Measurements from ENCODE around the gene MICU1.
"Not testable (repeated sequence)": the region's sequence is repeated elsewhere in the genome, so short reads cannot be mapped to it uniquely, and the experiment has no call there.

Gene MICU1

GRCh38 chr10:72563327-72563932, 62.4 kb downstream of the MICU1 start:
- no peak overlapping the region for H3K4me3 ChIP-seq (ENCODE audit: low read length in 2 of 2)
- H3K36me3 ChIP-seq (ENCODE audit: control insufficient read depth in 2 of 2, insufficient read depth in 2 of 2, low read length in 2 of 2), result peaks cover 0 to 10% of the 10 kb centered on the region in 2 donors
- no peaks in the 10 kb centered on the region for H3K9me3 ChIP-seq (ENCODE audit: control insufficient read depth in 2 of 2, low read length in 2 of 2)
- H3K9ac ChIP-seq (ENCODE audit: low read length in 2 of 2), result no peak overlapping the region
- peaks cover 2% of the 10 kb centered on the region for H3K4me1 ChIP-seq (ENCODE audit: control insufficient read depth, insufficient read depth, low read length)
- no peaks in the 10 kb centered on the region for H3K27me3 ChIP-seq (ENCODE audit: control insufficient read depth in 1 of 2, insufficient read depth in 2 of 2, low read length in 2 of 2)
- H3K27ac ChIP-seq (ENCODE audit: low read length), result no peak overlapping the region

- peaks cover 0 to 8% of the 10 kb centered on the region in 2 donors for H3K36me3 ChIP-seq (ENCODE audit: control insufficient read depth in 2 of 2, insufficient read depth in 2 of 2, low read length in 2 of 2)
Measured at GRCh38 chr10:72561745-72562166, 64.1 kb downstream of the MICU1 start.

DNA sequence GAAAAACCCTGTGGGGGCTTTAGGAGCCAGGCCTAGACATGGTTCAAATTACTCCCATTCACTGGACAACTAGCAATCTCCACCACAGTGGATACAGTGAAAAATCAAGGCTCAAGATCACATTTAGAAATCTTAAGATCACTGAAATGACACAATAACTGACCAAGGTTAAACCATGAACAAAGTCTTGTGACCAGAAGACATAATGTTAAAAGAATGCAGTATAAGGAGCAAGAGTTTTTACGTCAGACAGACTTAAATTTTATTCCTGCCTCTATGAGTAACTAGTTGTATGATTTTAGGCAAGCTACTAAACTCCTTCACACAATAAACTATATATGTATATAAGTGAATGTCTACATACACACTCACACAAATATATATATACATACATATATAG, 68.5 kb downstream of the MICU1 start:
- Histone ChIP-seq H3K36me3 (ENCODE audit: control insufficient read depth in 2 of 2, insufficient read depth in 2 of 2, low read length in 2 of 2) (peaks cover 0 to 4% of the 10 kb centered on the region in 2 donors), H3K9me3 (ENCODE audit: control insufficient read depth in 2 of 2, low read length in 2 of 2) (no peaks in the 10 kb centered on the region), H3K9ac (ENCODE audit: low read length in 2 of 2) (no peak overlapping the region), H3K4me1 (ENCODE audit: control insufficient read depth, insufficient read depth, low read length) (no peaks in the 10 kb centered on the region), H3K27me3 (ENCODE audit: control insufficient read depth in 1 of 2, insufficient read depth in 2 of 2, low read length in 2 of 2) (no peaks in the 10 kb centered on the region), H3K4me3 (ENCODE audit: low read length in 2 of 2) (no peak overlapping the region), H3K27ac (ENCODE audit: low read length) (no peak overlapping the region)

More at GRCh38 chr10:72561745-72562166, 64.1 kb downstream of the MICU1 start:
- no peaks in the 10 kb centered on the region for H3K27me3 ChIP-seq (ENCODE audit: control insufficient read depth in 1 of 2, insufficient read depth in 2 of 2, low read length in 2 of 2)
- no peak overlapping the region for H3K27ac ChIP-seq (ENCODE audit: low read length)
- H3K9ac ChIP-seq (ENCODE audit: low read length in 2 of 2), result no peak overlapping the region
- H3K4me1 ChIP-seq (ENCODE audit: control insufficient read depth, insufficient read depth, low read length), result no peaks in the 10 kb centered on the region
- no peak overlapping the region for H3K4me3 ChIP-seq (ENCODE audit: low read length in 2 of 2)
- H3K9me3 ChIP-seq (ENCODE audit: control insufficient read depth in 2 of 2, low read length in 2 of 2), result no peaks in the 10 kb centered on the region

DNA sequence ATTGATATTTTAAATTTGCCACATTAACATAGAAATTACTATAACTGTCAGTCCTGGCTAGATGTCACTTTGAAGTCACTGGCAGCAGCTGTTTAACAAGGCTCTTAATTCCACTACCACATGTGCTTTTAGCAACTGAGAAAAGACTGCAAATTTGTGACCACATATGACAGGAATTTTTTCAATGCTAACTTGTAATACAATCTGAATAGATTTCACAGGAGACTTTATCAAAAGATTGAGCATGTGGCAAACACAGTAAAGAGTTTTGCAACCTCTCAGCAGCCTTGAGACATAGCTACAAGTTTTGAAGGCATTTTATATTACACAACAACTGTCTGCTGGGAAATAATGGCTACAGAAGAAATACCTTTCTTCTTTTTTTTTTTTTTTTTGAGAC, 73.0 kb downstream of the MICU1 start:
- no peak overlapping the region for H3K27ac ChIP-seq (ENCODE audit: low read length)
- no peaks in the 10 kb centered on the region for H3K27me3 ChIP-seq (ENCODE audit: control insufficient read depth in 1 of 2, insufficient read depth in 2 of 2, low read length in 2 of 2)
- H3K9ac ChIP-seq (ENCODE audit: low read length in 2 of 2), result no peak overlapping the region
- H3K4me1 ChIP-seq (ENCODE audit: control insufficient read depth, insufficient read depth, low read length), result no peaks in the 10 kb centered on the region
- H3K9me3 ChIP-seq (ENCODE audit: control insufficient read depth in 2 of 2, low read length in 2 of 2), result no peaks in the 10 kb centered on the region
- H3K4me3 ChIP-seq (ENCODE audit: low read length in 2 of 2), result no peak overlapping the region
- H3K36me3 ChIP-seq (ENCODE audit: control insufficient read depth in 2 of 2, insufficient read depth in 2 of 2, low read length in 2 of 2), result peaks cover 9 to 15% of the 10 kb centered on the region in 2 donors

DNA sequence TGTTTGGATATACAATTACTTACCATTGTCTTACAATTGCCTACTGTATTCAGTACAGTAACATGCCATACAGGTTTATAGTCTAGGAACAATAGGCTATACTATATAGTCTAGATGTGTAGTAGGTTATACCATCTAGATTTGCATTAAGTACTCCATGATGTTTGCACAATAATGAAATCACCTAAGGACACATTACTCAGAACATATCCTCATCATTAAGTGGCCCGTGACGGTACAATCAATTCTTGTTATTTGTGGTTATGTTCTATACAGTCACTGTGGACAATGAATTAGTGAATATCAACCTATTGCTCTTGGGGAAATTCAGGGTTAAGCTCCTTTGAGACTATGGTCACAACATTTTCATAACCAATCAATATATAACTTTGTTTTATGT, 75.6 kb downstream of the MICU1 start:
- H3K36me3 ChIP-seq (ENCODE audit: control insufficient read depth in 2 of 2, insufficient read depth in 2 of 2, low read length in 2 of 2), result peaks cover 13 to 18% of the 10 kb centered on the region in 2 donors
- no peaks in the 10 kb centered on the region for H3K4me1 ChIP-seq (ENCODE audit: control insufficient read depth, insufficient read depth, low read length)

DNA sequence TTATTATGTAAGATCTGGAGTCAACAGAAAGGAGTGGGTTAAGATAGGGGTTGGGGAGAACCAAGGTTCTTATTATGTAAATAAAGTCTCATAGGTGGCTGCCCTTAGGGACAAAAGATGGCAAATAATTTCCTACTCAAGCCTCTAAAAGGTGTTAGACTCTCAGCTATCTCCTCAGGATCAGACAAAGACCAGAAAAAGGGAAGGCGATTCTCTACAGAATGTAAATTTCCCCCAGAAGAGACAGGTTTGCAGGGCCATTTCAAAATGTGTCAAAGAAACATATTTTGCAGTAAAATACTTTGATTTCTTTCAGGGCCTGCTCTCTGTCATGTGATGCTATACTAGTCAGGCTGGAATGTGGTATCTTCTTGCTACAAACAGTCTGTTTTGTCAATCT, 80.3 kb downstream of the MICU1 start:
- Histone ChIP-seq H3K9ac (ENCODE audit: low read length in 2 of 2) (no peak overlapping the region), H3K27ac (ENCODE audit: low read length) (no peak overlapping the region), H3K27me3 (ENCODE audit: control insufficient read depth in 1 of 2, insufficient read depth in 2 of 2, low read length in 2 of 2) (no peaks in the 10 kb centered on the region), H3K4me3 (ENCODE audit: low read length in 2 of 2) (no peak overlapping the region), H3K9me3 (ENCODE audit: control insufficient read depth in 2 of 2, low read length in 2 of 2) (peaks cover 0 to 9% of the 10 kb centered on the region in 2 donors), H3K4me1 (ENCODE audit: control insufficient read depth, insufficient read depth, low read length) (no peaks in the 10 kb centered on the region), H3K36me3 (ENCODE audit: control insufficient read depth in 2 of 2, insufficient read depth in 2 of 2, low read length in 2 of 2) (peaks cover 17 to 21% of the 10 kb centered on the region in 2 donors)

More for the DNA sequence above, 75.6 kb downstream of the MICU1 start:
- no peak overlapping the region for H3K27ac ChIP-seq (ENCODE audit: low read length)
- H3K27me3 ChIP-seq (ENCODE audit: control insufficient read depth in 1 of 2, insufficient read depth in 2 of 2, low read length in 2 of 2), result no peaks in the 10 kb centered on the region
- no peaks in the 10 kb centered on the region for H3K9me3 ChIP-seq (ENCODE audit: control insufficient read depth in 2 of 2, low read length in 2 of 2)
- no peak overlapping the region for H3K4me3 ChIP-seq (ENCODE audit: low read length in 2 of 2)
- no peak overlapping the region for H3K9ac ChIP-seq (ENCODE audit: low read length in 2 of 2)

GRCh38 chr10:72543855-72544254, 82.0 kb downstream of the MICU1 start:
- H3K4me1 ChIP-seq (ENCODE audit: control insufficient read depth, insufficient read depth, low read length); H3K9me3 ChIP-seq (ENCODE audit: control insufficient read depth in 2 of 2, low read length in 2 of 2); H3K4me3 ChIP-seq (ENCODE audit: low read length in 2 of 2); H3K27me3 ChIP-seq (ENCODE audit: control insufficient read depth in 1 of 2, insufficient read depth in 2 of 2, low read length in 2 of 2); H3K9ac ChIP-seq (ENCODE audit: low read length in 2 of 2); H3K27ac ChIP-seq (ENCODE audit: low read length): not testable (repeated sequence)
- H3K36me3 ChIP-seq (ENCODE audit: control insufficient read depth in 2 of 2, insufficient read depth in 2 of 2, low read length in 2 of 2), result peaks cover 10 to 15% of the 10 kb centered on the region in 2 donors

GRCh38 chr10:72542396-72542815, 83.5 kb downstream of the MICU1 start:
- Histone ChIP-seq H3K27me3 (ENCODE audit: control insufficient read depth in 1 of 2, insufficient read depth in 2 of 2, low read length in 2 of 2) (no peaks in the 10 kb centered on the region), H3K4me3 (ENCODE audit: low read length in 2 of 2) (no peak overlapping the region), H3K27ac (ENCODE audit: low read length) (no peak overlapping the region), H3K9me3 (ENCODE audit: control insufficient read depth in 2 of 2, low read length in 2 of 2) (peaks cover 0 to 9% of the 10 kb centered on the region in 2 donors), H3K4me1 (ENCODE audit: control insufficient read depth, insufficient read depth, low read length) (no peaks in the 10 kb centered on the region), H3K36me3 (ENCODE audit: control insufficient read depth in 2 of 2, insufficient read depth in 2 of 2, low read length in 2 of 2) (peaks cover 4 to 8% of the 10 kb centered on the region in 2 donors), H3K9ac (ENCODE audit: low read length in 2 of 2) (no peak overlapping the region)

GRCh38 chr10:72541337-72541736, 84.5 kb downstream of the MICU1 start:
- Histone ChIP-seq H3K27ac (ENCODE audit: low read length) (no peak overlapping the region), H3K4me1 (ENCODE audit: control insufficient read depth, insufficient read depth, low read length) (no peaks in the 10 kb centered on the region), H3K27me3 (ENCODE audit: control insufficient read depth in 1 of 2, insufficient read depth in 2 of 2, low read length in 2 of 2) (no peaks in the 10 kb centered on the region), H3K4me3 (ENCODE audit: low read length in 2 of 2) (no peak overlapping the region), H3K36me3 (ENCODE audit: control insufficient read depth in 2 of 2, insufficient read depth in 2 of 2, low read length in 2 of 2) (peaks cover 4 to 8% of the 10 kb centered on the region in 2 donors), H3K9ac (ENCODE audit: low read length in 2 of 2) (no peak overlapping the region), H3K9me3 (ENCODE audit: control insufficient read depth in 2 of 2, low read length in 2 of 2) (peaks cover 0 to 9% of the 10 kb centered on the region in 2 donors)

DNA sequence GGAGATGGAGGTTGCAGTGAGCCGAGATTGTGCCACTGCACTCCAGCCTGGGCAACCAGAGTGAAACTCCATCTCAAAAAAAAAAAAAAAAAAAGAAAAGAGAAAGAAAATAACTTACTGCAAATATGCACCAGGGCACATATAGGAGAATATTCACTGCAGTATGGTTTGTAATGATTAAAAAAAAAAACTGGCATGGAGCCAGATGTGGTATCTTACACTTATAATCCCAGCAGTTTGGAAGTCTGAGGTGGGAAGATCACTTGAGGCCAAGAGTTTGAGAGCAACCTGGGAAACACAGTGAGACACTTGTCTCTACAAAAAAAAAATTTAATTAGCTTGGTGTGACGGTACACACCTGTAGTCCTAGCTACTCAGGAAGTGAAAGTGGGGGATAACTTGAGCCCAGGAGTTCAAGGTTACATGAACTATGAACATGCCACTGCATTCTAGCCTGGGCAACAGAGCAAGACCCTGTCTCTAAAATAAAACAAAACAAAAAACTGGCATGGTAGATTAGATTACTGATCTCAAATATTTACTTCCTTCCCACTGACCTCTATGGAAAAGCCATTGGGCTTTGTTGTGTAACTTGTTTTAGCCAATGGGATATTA, 85.6 kb downstream of the MICU1 start:
- H3K9ac ChIP-seq (ENCODE audit: low read length in 2 of 2), result no peak overlapping the region
- no peak overlapping the region for H3K4me3 ChIP-seq (ENCODE audit: low read length in 2 of 2)
- no peaks in the 10 kb centered on the region for H3K4me1 ChIP-seq (ENCODE audit: control insufficient read depth, insufficient read depth, low read length)
- no peak overlapping the region for H3K27ac ChIP-seq (ENCODE audit: low read length)
- peaks cover 4 to 8% of the 10 kb centered on the region in 2 donors for H3K36me3 ChIP-seq (ENCODE audit: control insufficient read depth in 2 of 2, insufficient read depth in 2 of 2, low read length in 2 of 2)
- peaks cover 0 to 9% of the 10 kb centered on the region in 2 donors for H3K9me3 ChIP-seq (ENCODE audit: control insufficient read depth in 2 of 2, low read length in 2 of 2)
- no peaks in the 10 kb centered on the region for H3K27me3 ChIP-seq (ENCODE audit: control insufficient read depth in 1 of 2, insufficient read depth in 2 of 2, low read length in 2 of 2)

GRCh38 chr10:72539137-72539536, 86.7 kb downstream of the MICU1 start:
- H3K9ac ChIP-seq (ENCODE audit: low read length in 2 of 2), result no peak overlapping the region
- H3K36me3 ChIP-seq (ENCODE audit: control insufficient read depth in 2 of 2, insufficient read depth in 2 of 2, low read length in 2 of 2), result peaks cover 4 to 8% of the 10 kb centered on the region in 2 donors
- no peaks in the 10 kb centered on the region for H3K27me3 ChIP-seq (ENCODE audit: control insufficient read depth in 1 of 2, insufficient read depth in 2 of 2, low read length in 2 of 2)
- no peak overlapping the region for H3K27ac ChIP-seq (ENCODE audit: low read length)
- no peak overlapping the region for H3K4me3 ChIP-seq (ENCODE audit: low read length in 2 of 2)
- no peaks in the 10 kb centered on the region for H3K4me1 ChIP-seq (ENCODE audit: control insufficient read depth, insufficient read depth, low read length)
- peaks cover 0 to 9% of the 10 kb centered on the region in 2 donors for H3K9me3 ChIP-seq (ENCODE audit: control insufficient read depth in 2 of 2, low read length in 2 of 2)
